A673 (cell line): Measurements from ENCODE around the gene JMJD8. TPM values are rescaled to one million over a fixed set of nuclear protein-coding genes. Genes with fewer than 3 reads are reported as not detected.

ENCODE experiments used
- BruUV-seq: library from RNA; stranded (reverse); fragments of 400-500 nt; replicated peaks from 2 replicates; lab custom pipeline; 2021; lab: Mats Ljungman, UMichigan
- CTCF ChIA-PET: fragments of 300-600 bp; sonication (Branson Sonifier 250); formaldehyde crosslinking; loops from one replicate; lab custom pipeline; 2022; ENCODE audit warnings: antibody characterized with exemption; lab: Charles Lee
- POLR2A ChIA-PET: fragments of 300-600 bp; sonication (Branson Sonifier 250); formaldehyde crosslinking; loops from one replicate; lab custom pipeline; 2022; ENCODE audit warnings: antibody characterized with exemption; ENCODE audit not compliant: low non-redundant PET; lab: Charles Lee
- DNase-seq: peaks from one replicate; pipeline ENCODE4 v3.0.0-alpha.2; 2015; ENCODE audit warnings: low spot score
- H3K27ac ChIP-seq: fragments of 200-600 bp; sonication (generic); 2 replicates; pipeline ENCODE4 v1.5.1; 2016; ENCODE audit warnings: mixed run types, low read depth, mild to moderate bottlenecking, mixed read lengths, antibody characterized with exemption, low read length; ENCODE audit not compliant: poor library complexity, severe bottlenecking
- H3K27me3 ChIP-seq: fragments of 200-600 bp; sonication (generic); replicated peaks from 2 replicates; pipeline ENCODE4 v1.6.1; 2017; ENCODE audit warnings: mixed run types, low read depth, mild to moderate bottlenecking, mixed read lengths, antibody characterized with exemption, low read length; ENCODE audit not compliant: insufficient read depth, poor library complexity
- H3K36me3 ChIP-seq: fragments of 200-600 bp; sonication (generic); 2 replicates; pipeline ENCODE4 v1.6.1; 2016; ENCODE audit warnings: mixed run types, mild to moderate bottlenecking, mixed read lengths, antibody characterized with exemption, low read length; ENCODE audit not compliant: insufficient read depth, poor library complexity, severe bottlenecking
- H3K4me1 ChIP-seq: fragments of 200-600 bp; sonication (generic); 2 replicates; pipeline ENCODE4 v1.6.1; 2017; ENCODE audit warnings: mixed run types, mild to moderate bottlenecking, mixed read lengths, antibody characterized with exemption, low read length; ENCODE audit not compliant: insufficient read depth, poor library complexity, severe bottlenecking
- H3K4me3 ChIP-seq: fragments of 200-600 bp; sonication (generic); 2 replicates; pipeline ENCODE4 v1.5.1; 2016; ENCODE audit warnings: low read depth, mixed run types, mild to moderate bottlenecking, mixed read lengths, low read length; ENCODE audit not compliant: poor library complexity, severe bottlenecking
- H3K9me3 ChIP-seq: fragments of 200-600 bp; sonication (generic); 2 replicates; pipeline ENCODE4 v1.6.1; 2016; ENCODE audit warnings: mixed run types, low read depth, mild to moderate bottlenecking, mixed read lengths, antibody characterized with exemption, low read length; ENCODE audit not compliant: poor library complexity, severe bottlenecking
- EZH2 ChIP-seq: fragments of 200-600 bp; sonication (generic); IDR thresholded peaks from 2 replicates; pipeline ENCODE4 v1.6.1; 2017; ENCODE audit warnings: borderline replicate concordance, low read depth, mild to moderate bottlenecking, mixed read lengths, antibody characterized with exemption, low read length; ENCODE audit not compliant: poor library complexity, severe bottlenecking
- intact Hi-C: fragments of 100-400 bp; cut with micrococcal nuclease; formaldehyde crosslinking; loops from one replicate; pipeline ENCODE4 v1.10.0; 2022; ENCODE audit not compliant: unreplicated experiment
- total RNA-seq: library from RNA; stranded (reverse); gene quantifications from 2 replicates; pipeline ENCODE4 v1.2.3, GENCODE V29; 2021
- TF ChIP-seq, protein P1 (sequence below): fragments of 300-800, 200-600 bp; sonication (generic); conservative IDR thresholded peaks from 2 replicates; pipeline ENCODE4 v1.5.1; 2017; ENCODE audit warnings: low read depth, mild to moderate bottlenecking, antibody characterized with exemption, low read length, moderate library complexity, mixed read lengths

Gene JMJD8
- total RNA-seq, 1 experiment from 2014 or later, result 87.1 TPM

DNA sequence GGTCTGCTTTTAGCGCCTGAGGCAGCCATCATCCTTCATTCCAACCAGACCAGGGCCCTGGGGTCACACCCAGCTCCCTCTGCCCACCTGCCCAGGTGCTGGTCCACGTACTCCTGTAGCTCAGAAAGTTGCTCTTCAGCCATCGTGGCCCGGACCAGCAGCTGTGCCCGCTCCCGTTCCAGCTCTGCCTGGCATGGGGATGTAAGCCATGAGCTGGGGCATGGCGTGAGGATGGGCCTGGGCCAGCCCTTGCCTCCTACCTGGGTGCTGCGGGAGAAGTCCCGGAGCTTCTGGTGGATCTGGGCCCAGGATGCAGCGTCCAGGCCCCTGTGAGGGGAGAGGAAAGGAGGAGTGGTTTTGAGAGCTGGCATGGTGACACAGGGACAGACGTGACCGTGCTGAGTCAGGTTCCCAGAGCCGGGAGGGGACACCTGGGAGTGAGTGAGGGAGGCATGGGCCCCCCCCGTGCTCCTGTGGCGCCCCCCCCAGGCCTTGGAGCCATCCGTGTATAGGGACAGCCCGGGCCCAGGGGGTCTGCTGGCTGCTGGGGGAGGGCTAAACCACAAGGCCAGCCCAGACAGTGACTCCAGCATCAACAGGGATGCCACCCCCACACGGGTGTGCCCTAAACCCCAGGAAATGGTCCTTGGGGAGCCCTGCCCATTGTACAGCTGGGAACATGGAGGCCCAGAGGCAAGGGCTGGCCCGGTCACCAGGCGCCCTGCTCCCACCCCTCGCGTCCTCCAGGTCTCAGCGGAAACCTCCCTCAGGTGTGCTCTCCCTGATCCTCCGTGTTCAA lies 38.9 kb upstream of the JMJD8 start:
- ChIA-PET CTCF (no interaction called here), POLR2A (interaction anchor here (0.5 kb wide), 1 partner anchor 1243 kb away, joined by 3 read pairs; no protein-coding TSS in a partner anchor)
- intact Hi-C loops, result no loop called here
- H3K4me3 ChIP-seq, result no peak overlapping the region
- DNase-seq, result no peak
- no TSS peak for BruUV-seq
- H3K36me3 ChIP-seq, result no peaks in the 10 kb centered on the region
- TF ChIP-seq, protein P1, sequence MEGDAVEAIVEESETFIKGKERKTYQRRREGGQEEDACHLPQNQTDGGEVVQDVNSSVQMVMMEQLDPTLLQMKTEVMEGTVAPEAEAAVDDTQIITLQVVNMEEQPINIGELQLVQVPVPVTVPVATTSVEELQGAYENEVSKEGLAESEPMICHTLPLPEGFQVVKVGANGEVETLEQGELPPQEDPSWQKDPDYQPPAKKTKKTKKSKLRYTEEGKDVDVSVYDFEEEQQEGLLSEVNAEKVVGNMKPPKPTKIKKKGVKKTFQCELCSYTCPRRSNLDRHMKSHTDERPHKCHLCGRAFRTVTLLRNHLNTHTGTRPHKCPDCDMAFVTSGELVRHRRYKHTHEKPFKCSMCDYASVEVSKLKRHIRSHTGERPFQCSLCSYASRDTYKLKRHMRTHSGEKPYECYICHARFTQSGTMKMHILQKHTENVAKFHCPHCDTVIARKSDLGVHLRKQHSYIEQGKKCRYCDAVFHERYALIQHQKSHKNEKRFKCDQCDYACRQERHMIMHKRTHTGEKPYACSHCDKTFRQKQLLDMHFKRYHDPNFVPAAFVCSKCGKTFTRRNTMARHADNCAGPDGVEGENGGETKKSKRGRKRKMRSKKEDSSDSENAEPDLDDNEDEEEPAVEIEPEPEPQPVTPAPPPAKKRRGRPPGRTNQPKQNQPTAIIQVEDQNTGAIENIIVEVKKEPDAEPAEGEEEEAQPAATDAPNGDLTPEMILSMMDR, result no peak
- TF ChIP-seq EZH2, result no peak
- H3K27me3 ChIP-seq, result peaks cover 2% of the 10 kb centered on the region
- H3K9me3 ChIP-seq, result no peaks in the 10 kb centered on the region
- H3K27ac ChIP-seq, result no peak overlapping the region
- H3K4me1 ChIP-seq, result peaks cover 15% of the 10 kb centered on the region

DNA sequence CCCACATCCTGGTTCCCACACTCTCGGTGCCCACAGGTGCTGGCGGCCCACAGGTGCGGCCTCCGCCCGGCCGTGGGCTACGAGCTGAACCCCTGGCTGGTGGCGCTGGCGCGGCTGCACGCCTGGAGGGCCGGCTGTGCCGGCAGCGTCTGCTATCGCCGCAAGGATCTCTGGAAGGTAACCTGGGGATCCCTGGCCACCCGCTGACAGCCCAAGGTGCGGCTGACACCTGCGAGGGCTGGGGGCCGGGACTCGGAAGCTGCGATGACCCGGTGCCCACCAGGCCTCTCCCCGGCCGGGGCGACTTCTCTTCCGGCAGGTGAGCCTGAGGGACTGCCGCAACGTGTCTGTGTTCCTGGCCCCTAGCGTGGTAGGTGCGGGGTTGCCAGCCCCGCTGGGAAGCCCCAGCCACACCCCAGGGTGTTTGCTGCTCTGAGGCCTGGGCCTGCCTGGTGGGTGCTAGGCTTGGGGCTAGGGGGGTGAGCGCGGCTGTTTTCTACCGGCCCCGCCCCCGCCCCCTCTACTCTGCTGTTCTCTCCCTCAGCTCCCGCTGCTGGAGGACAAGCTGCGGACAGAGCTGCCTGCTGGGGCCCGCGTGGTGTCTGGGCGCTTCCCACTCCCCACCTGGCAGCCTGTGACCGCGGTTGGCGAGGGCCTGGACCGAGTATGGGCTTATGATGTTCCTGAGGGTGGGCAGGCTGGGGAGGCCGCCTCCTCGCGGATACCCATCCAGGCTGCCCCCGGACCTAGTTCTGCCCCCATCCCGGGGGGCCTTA lies 37.8 kb upstream of the JMJD8 start:
- Histone ChIP-seq H3K9me3 (no peaks in the 10 kb centered on the region), H3K4me1 (peaks cover 8% of the 10 kb centered on the region), H3K36me3 (no peaks in the 10 kb centered on the region), H3K4me3 (peak overlapping the region; percentile 69), H3K27me3 (peaks cover 12% of the 10 kb centered on the region), H3K27ac (no peak overlapping the region)
- ChIA-PET CTCF (interaction anchor here (0.6 kb wide), 1 partner anchor 35 kb away, joined by 3 read pairs; no protein-coding TSS in a partner anchor), POLR2A (no interaction called here)
- no peak for DNase-seq
- intact Hi-C loops, result no loop called here
- TF ChIP-seq, protein P1, result no peak
- TF ChIP-seq EZH2, result no peak
- BruUV-seq, result TSS peak; percentile 45

GRCh38 chr16:720990-721764 lies 37.0 kb upstream of the JMJD8 start, which contains the start of gene ANTKMT:
Gene ANTKMT, plus strand, starts transcription at chr16:721146. Its CDS starts 129 bp downstream, at chr16:721275.
- ChIA-PET POLR2A (no interaction called here), CTCF (interaction anchor here (0.6 to 1.9 kb wide), 3 partner anchors 9 to 35 kb away, joined by 3 to 8 read pairs (median 4); no protein-coding TSS in a partner anchor)
- peak; percentile 90 for DNase-seq
- Histone ChIP-seq H3K4me3 (peak within 1 kb of the TSS; percentile 69), H3K9me3 (no peaks in the 10 kb centered on the region), H3K4me1 (peaks cover 8% of the 10 kb centered on the region), H3K27ac (peak within 1 kb of the TSS; percentile 83), H3K27me3 (peaks cover 20% of the 10 kb centered on the region), H3K36me3 (no peaks in the 10 kb centered on the region)
- no peak for TF ChIP-seq EZH2
- TF ChIP-seq, protein P1, result no peak
- BruUV-seq, result no TSS peak
- intact Hi-C loops, result no loop called here
